Skin of body (tissue), 2 donors: ENCODE results near the gene HAS3. TPM values are rescaled to one million over a fixed set of nuclear protein-coding genes. Genes with fewer than 3 reads are reported as not detected.
A peak's percentile ranks its signal among the peaks of the same experiment; 100 is the strongest.
"Not testable (repeated sequence)": the region's sequence is repeated elsewhere in the genome, so short reads cannot be mapped to it uniquely, and the experiment has no call there.

Source experiments
- DNase-seq: peaks from one replicate; lab custom pipeline; 2025; lab: John Stamatoyannopoulos, UW
- total RNA-seq: library from RNA; depleted of rRNA; stranded (reverse); fragments of >200 nt; gene quantifications from one replicate; pipeline ENCODE4 v1.2.3, GENCODE V29; 2014

The HAS3 gene
- total RNA-seq, 1 donor from 2014 or later: 9.9 TPM

DNA sequence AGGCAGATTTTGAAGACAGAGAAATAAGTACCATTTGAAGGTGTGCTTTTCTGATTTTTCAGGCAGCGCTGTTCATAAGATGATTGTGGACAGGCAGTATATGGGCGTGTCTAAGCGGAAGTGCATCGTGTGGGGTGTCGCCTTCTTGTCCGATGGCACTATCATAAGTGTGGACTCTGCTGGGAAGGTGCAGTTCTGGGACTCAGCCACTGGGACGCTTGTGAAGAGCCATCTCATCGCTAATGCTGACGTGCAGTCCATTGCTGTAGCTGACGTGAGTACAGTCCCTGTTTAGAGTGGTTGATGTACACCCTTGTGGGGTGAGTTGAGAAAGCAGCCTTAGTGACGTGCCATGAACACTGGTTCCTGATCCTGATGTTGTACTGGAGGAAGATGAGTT, 37.7 kb downstream of the HAS3 start:
- DNase-seq: no peak

- no peak for DNase-seq
Observed at GRCh38 chr16:69145658-69146057, 40.2 kb downstream of the HAS3 start.

- DNase-seq: not testable (repeated sequence)
Observed at GRCh38 chr16:69149621-69150020, 44.2 kb downstream of the HAS3 start.

GRCh38 chr16:69150146-69150865, 44.9 kb downstream of the HAS3 start:
- peak; percentile 72 for DNase-seq

- DNase-seq: no peak
Observed at GRCh38 chr16:69157196-69157595, 51.7 kb downstream of the HAS3 start.

DNA sequence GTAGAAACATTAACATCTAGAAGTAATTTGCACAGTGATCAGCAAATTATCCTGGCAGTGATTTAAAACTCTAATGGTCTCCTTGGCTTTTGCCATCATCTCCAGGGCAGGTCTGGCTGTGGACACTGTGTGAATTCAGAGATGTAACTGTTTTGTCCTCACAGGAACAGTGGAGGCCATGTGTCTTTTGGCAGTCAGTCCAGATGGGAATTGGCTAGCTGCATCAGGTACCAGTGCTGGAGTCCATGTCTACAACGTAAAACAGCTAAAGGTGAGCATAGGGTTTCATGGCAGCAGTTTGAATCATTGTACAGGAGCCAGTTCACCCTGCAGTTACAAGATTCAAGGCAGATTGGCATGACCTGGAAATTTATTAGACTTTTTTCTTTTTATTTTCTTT, 54.7 kb downstream of the HAS3 start:
- no peak for DNase-seq

DNA sequence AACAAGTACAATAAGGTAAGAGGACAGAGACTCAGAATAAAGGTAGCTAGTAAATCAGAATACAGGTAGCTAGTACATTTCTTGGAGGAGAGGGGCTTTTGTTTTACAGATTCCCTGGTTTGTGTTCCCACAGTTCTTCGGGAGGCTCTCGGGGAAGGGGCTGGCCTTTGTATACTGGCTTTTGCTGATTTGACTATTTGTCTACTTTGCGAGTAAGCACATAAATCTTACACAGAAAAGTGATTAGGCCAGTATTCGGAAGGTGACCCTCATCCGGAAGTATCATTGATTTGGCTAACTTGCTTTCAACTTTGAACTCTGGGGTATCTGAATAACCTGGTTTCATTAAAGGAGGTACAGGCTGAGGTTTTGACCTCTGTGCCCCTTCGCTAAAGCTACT, 60.1 kb downstream of the HAS3 start:
- DNase-seq: no peak

- no peak for DNase-seq
Observed at GRCh38 chr16:69166221-69166833, 60.9 kb downstream of the HAS3 start.

DNA sequence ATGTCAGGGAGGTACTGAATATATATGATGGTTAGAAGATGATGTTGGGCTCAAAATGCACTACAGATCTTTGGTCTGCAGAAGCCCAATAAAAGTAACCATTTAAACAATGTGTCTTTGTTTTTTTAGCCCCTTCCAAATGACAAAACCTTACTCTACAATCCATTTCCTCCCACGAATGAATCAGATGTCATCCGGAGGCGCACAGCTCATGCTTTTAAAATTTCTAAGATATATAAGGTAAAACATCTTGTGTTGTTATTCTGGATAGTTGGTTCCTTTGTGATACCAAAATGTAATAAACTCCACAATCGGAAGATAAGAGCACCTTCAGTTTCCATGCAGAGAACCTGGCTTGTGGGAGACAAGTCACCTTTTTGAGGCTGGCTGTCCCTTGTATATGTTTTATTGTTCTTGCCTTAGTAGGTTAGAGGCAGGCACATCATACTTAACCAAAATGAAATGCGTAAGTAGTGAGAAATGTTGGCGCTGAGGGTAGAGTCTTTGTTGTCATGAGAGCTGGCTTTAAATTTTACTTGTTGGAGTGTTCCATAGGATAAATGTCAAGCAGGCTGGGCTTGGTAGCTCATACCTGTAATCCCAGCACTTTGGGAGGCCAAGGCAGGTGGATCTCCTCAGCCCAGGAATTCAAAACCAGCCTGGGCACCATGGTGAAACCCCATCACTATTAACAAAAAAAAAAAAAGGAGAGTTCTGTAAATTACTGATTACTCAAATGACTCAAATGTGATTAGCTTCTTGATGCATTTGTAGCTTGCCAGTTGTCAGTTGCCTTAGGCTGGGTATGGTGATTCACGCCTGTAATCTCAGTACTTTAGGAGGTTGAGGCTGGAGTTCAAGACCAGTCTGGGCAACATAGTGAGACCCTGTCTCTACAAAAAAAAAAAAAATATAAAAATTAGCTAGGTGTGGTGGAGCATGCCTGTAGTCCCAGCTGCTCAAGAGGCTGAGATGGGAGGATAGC, 61.8 kb downstream of the HAS3 start:
- no peak for DNase-seq

Other genes with a start within 250 kb of the HAS3 start
- 44.8 TPM for gene CHTF8, start 26.9 kb downstream of the HAS3 start, total RNA-seq
- gene UTP4, start 27.0 kb downstream of the HAS3 start, total RNA-seq: 19.1 TPM
- 33.8 TPM for gene SNTB2, start 81.5 kb downstream of the HAS3 start, total RNA-seq
- 17.9 TPM for gene VPS4A, start 205.7 kb downstream of the HAS3 start, total RNA-seq
- gene PDF, start 224.9 kb downstream of the HAS3 start, total RNA-seq: 8.9 TPM
- gene COG8, start 233.9 kb downstream of the HAS3 start, total RNA-seq: 20.0 TPM
- 16.7 TPM for gene NIP7, start 234.1 kb downstream of the HAS3 start, total RNA-seq
- not detected for gene TMED6, start 246.1 kb downstream of the HAS3 start, total RNA-seq